ENCODE measurements around the gene CXADR.

DNA sequence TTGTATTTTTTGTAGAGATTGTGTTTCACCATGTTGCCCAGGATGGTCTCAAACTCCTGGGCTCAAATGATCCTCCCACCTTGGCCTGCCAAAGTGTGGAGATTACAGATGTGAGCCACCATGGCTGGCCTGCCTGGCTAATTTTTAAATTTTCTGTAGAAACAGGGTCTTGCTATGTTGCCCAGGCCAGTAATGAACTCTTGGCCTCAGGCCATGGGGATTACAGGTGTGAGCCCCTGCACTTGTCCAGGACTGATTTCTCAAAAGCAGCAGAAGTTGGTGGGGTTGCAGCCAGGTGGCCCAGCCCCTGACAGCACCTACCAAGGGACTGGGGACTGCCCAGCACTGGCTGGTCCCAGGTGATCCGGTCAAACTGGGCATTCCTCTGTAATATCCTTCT is 44.1 kb upstream of the CXADR start:
- TF ChIP-seq CAMTA2 (CRISPR knock-in tag; conservative IDR thresholded peaks at IDR 0.05) (no peak), OTX1 (CRISPR knock-in tag; IDR thresholded peaks at IDR 0.05) (no peak), EZH2 (IDR thresholded peaks at IDR 0.05; ENCODE audit: borderline replicate concordance, low read depth, low read length) (no peak), PTBP1 (IDR thresholded peaks at IDR 0.05; ENCODE audit: low read depth, low read length) (no peak), EP300 (IDR thresholded peaks at IDR 0.05; ENCODE audit: low read length) (no peak), AFF4 (CRISPR knock-in tag; IDR thresholded peaks at IDR 0.05) (no peak), BRCA1 (IDR thresholded peaks at IDR 0.05) (no peak), BRCA1 (CRISPR knock-in tag; IDR thresholded peaks at IDR 0.05) (no peak), MEIS2 (IDR thresholded peaks at IDR 0.05; ENCODE audit: partially characterized antibody) (no peak), FOS (IDR thresholded peaks at IDR 0.05; ENCODE audit: extremely low read depth, insufficient read length) (no peak), GABPA (tag; conservative IDR thresholded peaks at IDR 0.05; ENCODE audit: low read depth) (no peak), PHB2 (IDR thresholded peaks at IDR 0.05; ENCODE audit: low read depth) (no peak)
- TF ChIP-seq, protein P1, sequence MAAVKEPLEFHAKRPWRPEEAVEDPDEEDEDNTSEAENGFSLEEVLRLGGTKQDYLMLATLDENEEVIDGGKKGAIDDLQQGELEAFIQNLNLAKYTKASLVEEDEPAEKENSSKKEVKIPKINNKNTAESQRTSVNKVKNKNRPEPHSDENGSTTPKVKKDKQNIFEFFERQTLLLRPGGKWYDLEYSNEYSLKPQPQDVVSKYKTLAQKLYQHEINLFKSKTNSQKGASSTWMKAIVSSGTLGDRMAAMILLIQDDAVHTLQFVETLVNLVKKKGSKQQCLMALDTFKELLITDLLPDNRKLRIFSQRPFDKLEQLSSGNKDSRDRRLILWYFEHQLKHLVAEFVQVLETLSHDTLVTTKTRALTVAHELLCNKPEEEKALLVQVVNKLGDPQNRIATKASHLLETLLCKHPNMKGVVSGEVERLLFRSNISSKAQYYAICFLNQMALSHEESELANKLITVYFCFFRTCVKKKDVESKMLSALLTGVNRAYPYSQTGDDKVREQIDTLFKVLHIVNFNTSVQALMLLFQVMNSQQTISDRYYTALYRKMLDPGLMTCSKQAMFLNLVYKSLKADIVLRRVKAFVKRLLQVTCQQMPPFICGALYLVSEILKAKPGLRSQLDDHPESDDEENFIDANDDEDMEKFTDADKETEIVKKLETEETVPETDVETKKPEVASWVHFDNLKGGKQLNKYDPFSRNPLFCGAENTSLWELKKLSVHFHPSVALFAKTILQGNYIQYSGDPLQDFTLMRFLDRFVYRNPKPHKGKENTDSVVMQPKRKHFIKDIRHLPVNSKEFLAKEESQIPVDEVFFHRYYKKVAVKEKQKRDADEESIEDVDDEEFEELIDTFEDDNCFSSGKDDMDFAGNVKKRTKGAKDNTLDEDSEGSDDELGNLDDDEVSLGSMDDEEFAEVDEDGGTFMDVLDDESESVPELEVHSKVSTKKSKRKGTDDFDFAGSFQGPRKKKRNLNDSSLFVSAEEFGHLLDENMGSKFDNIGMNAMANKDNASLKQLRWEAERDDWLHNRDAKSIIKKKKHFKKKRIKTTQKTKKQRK (IDR thresholded peaks at IDR 0.05; ENCODE audit: borderline replicate concordance, low read depth, low read length) = no peak
- TF ChIP-seq, protein P2, sequence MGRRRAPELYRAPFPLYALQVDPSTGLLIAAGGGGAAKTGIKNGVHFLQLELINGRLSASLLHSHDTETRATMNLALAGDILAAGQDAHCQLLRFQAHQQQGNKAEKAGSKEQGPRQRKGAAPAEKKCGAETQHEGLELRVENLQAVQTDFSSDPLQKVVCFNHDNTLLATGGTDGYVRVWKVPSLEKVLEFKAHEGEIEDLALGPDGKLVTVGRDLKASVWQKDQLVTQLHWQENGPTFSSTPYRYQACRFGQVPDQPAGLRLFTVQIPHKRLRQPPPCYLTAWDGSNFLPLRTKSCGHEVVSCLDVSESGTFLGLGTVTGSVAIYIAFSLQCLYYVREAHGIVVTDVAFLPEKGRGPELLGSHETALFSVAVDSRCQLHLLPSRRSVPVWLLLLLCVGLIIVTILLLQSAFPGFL (CRISPR knock-in tag; IDR thresholded peaks at IDR 0.05) = no peak

Measured in K562 (cell line).